ENCODE data around the gene GPR3.

Gene GPR3

GRCh38 chr1:27358928-27359313, 33.5 kb upstream of the GPR3 start:
- no peak for DNase-seq (ENCODE audit: low read depth)

GRCh38 chr1:27359822-27360158, 32.6 kb upstream of the GPR3 start:
- DNase-seq (ENCODE audit: low read depth): no peak

- no peak for DNase-seq (ENCODE audit: low read depth)
Observed at GRCh38 chr1:27360159-27361043, 32.0 kb upstream of the GPR3 start.

- DNase-seq (ENCODE audit: low read depth): no peak
Observed at GRCh38 chr1:27361044-27361402, 31.4 kb upstream of the GPR3 start.

- no peak for DNase-seq (ENCODE audit: low read depth)
Observed at GRCh38 chr1:27361553-27361952, 30.9 kb upstream of the GPR3 start.

DNA sequence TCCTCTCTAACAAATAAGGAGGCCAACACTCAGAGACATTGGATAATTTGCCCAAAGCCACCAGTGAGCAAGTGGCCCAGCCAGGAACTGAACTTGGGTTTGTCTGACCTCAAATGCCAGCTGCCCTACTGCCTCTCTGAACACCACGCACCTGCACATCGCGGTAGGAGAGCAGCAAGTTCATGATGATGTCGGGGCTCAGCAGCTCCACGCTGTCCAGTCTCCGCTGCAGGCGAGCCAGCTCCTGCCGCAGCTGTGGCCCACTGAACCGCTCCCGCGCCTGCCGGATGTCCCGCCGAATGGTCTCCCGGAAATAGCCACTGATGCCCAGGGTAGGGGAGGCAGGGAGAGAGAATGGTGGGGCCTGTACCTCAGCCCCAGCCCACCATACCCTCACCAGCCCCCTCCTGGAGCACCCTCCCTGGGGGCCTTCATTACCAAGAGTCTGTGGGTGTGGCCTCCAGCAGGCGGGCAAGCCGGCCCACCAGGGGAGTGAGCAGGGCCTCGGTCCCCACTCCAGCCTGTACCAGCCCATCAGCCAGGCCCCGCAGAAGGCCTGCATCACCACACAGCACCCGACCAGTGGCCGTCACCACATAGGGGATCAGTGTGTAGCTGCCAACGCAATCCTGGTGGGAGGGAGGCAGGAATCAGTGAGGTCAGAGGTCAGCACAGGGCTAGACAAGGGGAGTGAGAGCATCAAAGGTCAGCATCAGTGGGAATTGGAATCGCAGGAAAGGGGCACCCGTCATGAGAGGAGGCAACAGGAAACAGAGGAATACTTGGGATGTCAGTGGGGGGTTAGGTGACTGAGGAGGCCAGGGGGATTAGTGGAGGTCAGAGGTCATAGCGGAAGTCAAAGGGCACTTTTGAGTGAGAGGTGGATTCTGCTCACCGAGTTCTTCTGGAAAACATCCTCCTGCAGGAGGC, 28.4 kb upstream of the GPR3 start:
- DNase-seq (ENCODE audit: low read depth): no peak

DNA sequence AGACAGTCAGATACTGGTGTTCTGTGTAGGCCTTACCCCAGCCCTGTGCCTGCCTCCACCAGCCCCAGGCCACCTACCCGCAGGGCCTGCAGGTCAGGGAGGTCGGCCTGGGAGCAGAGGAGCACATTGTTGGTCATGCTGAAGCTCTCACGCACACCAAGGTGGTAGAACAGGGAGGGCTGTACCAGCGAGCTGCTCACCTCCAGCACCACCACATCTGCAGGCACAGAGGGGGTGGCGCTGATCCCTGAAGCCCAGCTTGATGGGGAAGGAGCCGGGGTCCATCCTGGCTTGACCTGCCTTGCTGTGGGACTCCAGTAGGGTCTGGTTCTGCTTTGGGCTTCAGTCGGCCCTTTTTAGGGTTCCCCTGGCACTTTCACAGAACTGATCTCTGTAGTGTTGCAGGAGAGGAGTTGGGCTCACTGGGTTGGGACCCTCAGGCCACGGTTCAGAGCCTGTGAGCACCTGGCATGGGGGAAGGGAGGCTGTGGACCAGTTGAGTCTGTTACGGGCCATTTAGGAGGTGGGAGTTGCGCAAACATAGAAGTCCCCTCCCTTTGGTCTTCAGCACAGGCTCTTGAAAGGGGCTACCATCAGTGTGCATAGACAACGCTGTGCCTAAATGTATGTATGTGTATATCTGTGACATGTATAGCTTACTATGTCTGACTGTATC, 27.6 kb upstream of the GPR3 start:
- DNase-seq (ENCODE audit: low read depth): no peak

DNA sequence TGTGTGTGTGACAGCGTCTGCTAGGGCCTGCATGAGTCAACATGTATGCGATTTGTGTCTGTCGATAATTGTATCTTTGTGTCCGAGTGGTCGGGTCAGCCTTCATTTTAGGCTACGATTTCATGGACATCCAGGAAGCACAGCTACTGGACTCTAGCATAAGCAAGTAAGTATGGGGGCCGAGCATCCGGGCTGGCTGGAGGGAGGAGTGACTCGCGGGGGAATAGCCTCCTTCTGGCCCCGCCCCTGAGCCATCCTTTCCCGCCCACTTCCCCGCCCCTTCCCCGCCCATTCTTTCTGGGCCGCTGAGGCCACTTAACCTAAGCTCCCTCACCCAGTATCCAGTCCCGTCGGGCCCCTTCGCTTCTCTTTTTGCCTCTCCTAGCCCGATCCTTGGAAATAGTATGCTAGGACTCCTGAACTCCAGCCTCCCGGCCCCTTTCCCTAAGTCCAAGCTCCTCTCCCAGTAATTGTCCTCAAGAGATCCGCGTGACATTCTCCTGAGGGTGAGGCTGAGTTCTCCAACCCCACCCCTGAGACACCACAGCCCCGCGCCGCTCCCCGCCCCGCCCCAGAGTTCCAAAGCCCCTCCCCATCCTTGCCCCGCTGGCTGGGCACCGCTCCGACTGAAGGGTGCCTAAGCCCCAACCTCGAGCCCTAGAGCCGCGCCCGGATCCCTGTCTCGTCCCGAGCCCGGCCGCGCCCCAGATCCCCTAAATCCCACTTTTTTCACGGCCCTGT, 26.9 kb upstream of the GPR3 start:
- DNase-seq (ENCODE audit: low read depth): peak; percentile 82

GRCh38 chr1:27366113-27366410, 26.4 kb upstream of the GPR3 start:
- DNase-seq (ENCODE audit: low read depth): peak; percentile 17

- DNase-seq (ENCODE audit: low read depth): peak; percentile 59
Observed at GRCh38 chr1:27366411-27367159, 25.8 kb upstream of the GPR3 start, which contains the start of gene MAP3K6. Gene MAP3K6 (minus strand): TSS chr1:27366961. CDS start chr1:27366597, 364 bp downstream.

DNA sequence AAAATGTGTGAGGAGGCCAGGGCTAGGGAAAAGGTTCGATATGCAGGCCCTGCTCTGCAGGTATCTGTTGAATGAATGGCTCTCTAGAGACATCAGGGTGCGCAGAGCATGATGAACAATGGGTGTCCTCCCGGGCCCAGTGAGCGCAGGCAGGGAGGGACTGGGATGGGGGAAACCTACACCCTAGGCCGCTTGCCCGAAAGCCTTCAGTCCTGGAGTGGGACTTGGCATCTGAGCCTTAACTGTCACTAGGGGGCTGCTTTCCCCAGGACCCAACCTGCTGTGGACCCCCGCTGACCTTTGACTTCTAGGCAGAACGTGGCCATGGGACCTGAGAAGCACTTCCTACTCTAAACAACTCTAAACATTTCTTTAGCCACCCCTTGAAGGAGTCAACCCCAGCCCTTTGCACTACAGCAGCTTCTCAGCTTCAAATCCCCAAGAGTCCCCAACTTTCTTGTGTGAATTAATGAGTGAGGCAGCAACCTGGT, 25.2 kb upstream of the GPR3 start:
- no peak for DNase-seq (ENCODE audit: low read depth)

DNA sequence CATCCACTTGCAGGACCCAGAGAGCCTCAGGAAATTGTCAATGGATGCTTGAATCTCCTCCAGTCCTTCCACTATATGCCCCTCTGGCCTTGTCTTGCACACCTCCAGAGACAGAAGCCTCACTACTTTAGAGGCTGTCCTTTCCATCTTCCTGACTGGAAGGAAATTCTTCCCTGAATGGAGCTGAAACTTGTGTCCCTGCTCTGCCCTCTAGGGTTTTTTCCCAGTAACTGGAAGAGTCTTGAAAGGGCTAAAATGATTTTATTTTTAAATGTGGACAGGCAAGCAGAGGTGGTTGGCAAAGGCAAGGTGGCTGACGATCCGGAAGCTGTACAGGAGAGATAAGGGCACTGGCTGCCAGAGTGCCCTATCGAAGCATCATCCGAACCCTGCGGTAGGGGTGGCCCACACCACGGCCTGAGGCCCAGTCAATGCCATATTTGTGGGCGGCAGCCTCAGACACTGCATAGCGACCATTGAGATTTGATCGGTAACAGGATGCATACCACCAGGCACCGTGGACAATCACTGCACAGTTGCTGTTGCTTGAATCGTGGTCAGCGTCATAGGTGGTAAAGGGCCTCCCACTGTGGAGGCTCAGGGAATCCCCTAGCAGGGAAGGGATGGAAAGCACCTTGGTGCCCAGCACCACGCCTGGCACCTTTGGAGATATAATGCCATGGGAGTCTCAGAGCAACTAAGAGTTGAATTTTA, 23.4 kb upstream of the GPR3 start:
- peak; percentile 25 for DNase-seq (ENCODE audit: low read depth)

GRCh38 chr1:27372022-27372807, 20.2 kb upstream of the GPR3 start:
- peak; percentile 63 for DNase-seq (ENCODE audit: low read depth)

DNA sequence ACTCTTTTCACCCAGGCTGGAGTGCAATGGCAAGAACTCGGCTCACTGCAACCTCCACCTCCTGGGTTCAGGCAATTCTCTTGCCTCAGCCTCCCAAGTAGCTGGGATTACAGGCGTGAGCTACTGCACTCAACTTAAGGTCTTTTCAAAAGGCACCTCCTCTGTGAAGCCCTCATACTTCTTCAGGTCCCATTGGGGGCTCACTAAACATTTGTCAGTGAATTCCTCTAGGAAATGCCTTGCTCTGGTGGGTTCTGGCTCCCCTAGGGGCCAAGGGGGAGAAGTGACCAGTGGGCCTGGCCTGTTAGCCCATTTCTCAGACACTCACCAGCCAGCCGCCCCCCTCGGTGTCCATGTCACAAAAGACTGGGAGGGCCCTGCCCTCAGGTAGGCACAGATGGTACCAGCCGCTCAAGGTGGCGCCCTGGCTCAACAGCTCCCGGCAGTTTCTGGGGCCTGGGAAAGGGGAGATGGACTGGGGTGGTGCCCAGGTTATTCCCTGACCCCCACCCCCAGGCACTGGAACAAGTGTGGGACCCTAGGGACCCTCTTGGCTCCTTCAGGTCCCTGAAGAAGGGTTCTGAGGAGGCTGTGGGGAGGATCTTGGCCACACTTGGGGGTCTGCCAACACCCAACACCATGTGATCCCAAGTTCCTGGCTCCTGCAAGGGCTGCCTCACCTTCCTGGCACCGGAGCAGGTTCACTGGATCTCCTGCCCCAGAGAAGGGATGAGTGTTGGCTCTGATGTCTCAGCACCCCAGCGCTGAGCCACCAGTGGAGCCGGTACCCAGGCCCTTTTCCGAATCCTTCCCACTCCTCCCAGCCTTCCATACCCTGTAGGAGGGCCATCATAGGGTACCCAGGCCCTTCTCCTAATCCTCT, 19.4 kb upstream of the GPR3 start:
- no peak for DNase-seq (ENCODE audit: low read depth)

DNA sequence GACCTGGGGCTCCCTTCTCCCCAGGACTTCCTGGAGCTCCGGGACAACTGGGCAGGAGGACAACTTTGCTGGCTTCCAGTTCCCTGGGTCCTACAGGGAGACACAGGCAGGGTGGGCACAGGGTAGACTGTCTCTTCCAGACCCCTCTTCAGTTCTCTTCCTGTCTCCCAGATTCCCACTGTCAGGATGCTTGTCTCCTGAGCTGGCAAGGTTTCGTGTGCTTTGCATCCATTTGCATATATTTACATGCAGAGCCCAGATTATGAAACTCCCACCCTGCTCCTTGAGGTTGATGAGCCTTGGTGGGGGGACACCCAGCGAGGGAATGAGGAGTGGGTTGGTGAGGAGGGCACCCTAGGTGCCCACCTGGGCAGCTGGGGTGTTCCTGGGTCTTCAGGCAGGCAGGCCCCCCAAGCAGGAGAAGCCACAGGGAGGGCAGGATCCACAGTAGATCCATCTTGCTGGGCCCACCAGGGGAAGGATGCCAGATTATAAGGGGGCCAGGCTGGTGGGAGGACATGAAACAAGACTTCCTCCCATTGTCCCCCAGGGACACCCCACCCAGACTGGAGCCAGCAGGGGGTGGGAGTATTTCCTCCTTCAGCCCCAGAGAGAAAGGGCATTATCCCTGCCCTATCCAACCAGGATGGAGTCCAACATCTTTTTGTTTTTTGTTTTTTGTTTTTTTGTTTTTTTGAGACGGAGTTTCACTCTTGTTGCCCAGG, 17.9 kb upstream of the GPR3 start, which contains the start of gene FCN3:
Gene FCN3, minus strand, starts transcription at position 463 of the 725 bp plus-strand sequence. Its CDS starts 6 bp downstream, at position 457.
- DNase-seq (ENCODE audit: low read depth): no peak

DNA sequence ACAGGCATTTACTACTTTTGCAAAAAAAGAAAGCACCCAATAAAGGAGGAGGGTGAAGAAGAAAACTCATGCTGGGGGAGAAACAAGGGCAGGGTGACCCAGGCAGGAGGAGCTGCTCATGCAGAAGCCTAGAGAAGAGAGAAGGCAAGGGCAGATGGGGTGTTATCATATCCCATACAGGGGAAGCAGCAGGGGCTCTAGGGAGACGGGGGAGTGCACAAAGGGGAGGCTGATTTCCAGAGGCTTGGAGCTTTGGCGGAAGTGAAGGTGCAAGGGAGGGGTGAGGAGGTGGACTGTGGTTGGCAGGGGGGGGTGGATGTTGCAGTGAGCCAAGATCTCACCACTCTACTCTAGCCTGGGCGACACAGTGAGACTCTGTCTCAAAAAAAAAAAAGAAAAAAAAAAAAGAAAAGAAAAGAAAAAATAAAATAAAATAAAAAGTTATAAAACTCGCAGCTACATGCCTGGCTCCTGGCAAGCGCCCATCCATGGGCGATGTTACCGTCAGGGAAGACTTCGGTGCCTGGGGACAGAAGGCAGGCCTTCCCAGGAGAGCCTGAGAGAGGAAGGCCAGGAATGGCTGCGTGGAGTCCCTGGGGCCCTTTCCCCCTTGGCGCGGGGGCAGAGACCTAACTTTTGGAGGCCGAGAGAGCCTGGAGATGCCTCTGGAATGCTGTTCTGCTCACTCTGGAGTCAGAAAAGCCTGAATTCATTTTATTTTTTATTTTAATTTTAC, 14.5 kb upstream of the GPR3 start:
- no peak for DNase-seq (ENCODE audit: low read depth)

- no peak for DNase-seq (ENCODE audit: low read depth)
Observed at GRCh38 chr1:27379564-27380122, 12.8 kb upstream of the GPR3 start.

Measured in amniotic epithelial cell (primary cell).